K562 (cell line): ENCODE measurements around the gene HSPA4L. TPM values are rescaled to one million over a fixed set of nuclear protein-coding genes. Genes with fewer than 3 reads are reported as not detected.

Experiments
- ATAC-seq: fragments of 200-7000 bp; cut with Tn5 transposase; 3 replicates; pipeline ENCODE4 v1.9.1; 2020; ENCODE audit warnings: moderate library complexity
- BruUV-seq: library from RNA; stranded (reverse); fragments of 400-500 nt; replicated peaks from 2 replicates; lab custom pipeline; 2021; lab: Mats Ljungman, UMichigan
- CTCF ChIA-PET: fragments of 300-600 bp; formaldehyde crosslinking; extraction: SDS; loops from one replicate; lab custom pipeline; 2021; ENCODE audit warnings: low intra/inter-chr PET ratio; lab: Yijun Ruan, JAX
- POLR2A ChIA-PET: fragments of 300-600, 350-650 bp; sonication (Branson Sonifier 250); formaldehyde crosslinking; extraction: SDS; loops from one replicate; lab custom pipeline; 2021; ENCODE audit warnings: antibody characterized with exemption, inconsistent platforms; lab: Yijun Ruan, JAX
- DNase-seq, 4 experiments: peaks; one replicate each; pipeline versions ENCODE4 v3.0.0 to v3.0.0-alpha.2; 2011 to 2018; ENCODE audit warnings: low spot score in 3 of 4, mixed read lengths in 3 of 4; ENCODE audit errors: extremely low read depth in 1 of 4
- FAIRE-seq: peaks from 2 replicates; lab custom pipeline; 2011; peaks lifted over from hg19 to GRCh38; lab: Jason Lieb, UNC
- H2AFZ ChIP-seq: 2 replicates; pipeline ENCODE4 v1.6.0; 2011; ENCODE audit warnings: low read depth, low read length, control low read depth, inconsistent platforms
- H3K27ac ChIP-seq: fragments of 200-600 bp; 3 replicates; pipeline ENCODE4 v1.8.0; 2011; ENCODE audit warnings: low read depth, mild to moderate bottlenecking, control low read depth, inconsistent platforms, low read length, moderate library complexity, mixed read lengths; ENCODE audit errors: extremely low read depth
- H3K27me3 ChIP-seq, 2 experiments: fragments of 300-600 bp in 1 of 2; 2 replicates in 1 of 2; 3 replicates in 1 of 2; pipeline versions ENCODE4 v1.6.0 to v1.8.0; 2011; ENCODE audit warnings: inconsistent platforms in 2 of 2, low read length in 2 of 2, mild to moderate bottlenecking in 1 of 2, mixed read lengths in 1 of 2, moderate library complexity in 1 of 2; ENCODE audit not compliant: control insufficient read depth in 2 of 2, insufficient read depth in 2 of 2
- H3K36me3 ChIP-seq: fragments of 300-600 bp; 3 replicates; pipeline ENCODE4 v1.8.0; 2011; ENCODE audit warnings: mild to moderate bottlenecking, low read length, inconsistent platforms; ENCODE audit not compliant: control insufficient read depth, insufficient read depth
- H3K4me1 ChIP-seq, 2 experiments: fragments of 200-600 bp in 1 of 2; replicated peaks in 1 of 2; 2 replicates in 1 of 2; 3 replicates in 1 of 2; pipeline versions ENCODE4 v1.5.1 to v1.8.0; 2011; ENCODE audit warnings: inconsistent platforms in 2 of 2, low read length in 2 of 2, mild to moderate bottlenecking in 1 of 2, mixed read lengths in 1 of 2, moderate library complexity in 1 of 2; ENCODE audit not compliant: control insufficient read depth in 2 of 2, insufficient read depth in 2 of 2
- H3K4me2 ChIP-seq: 2 replicates; pipeline ENCODE4 v1.6.1; 2011; ENCODE audit warnings: low read length, control low read depth, inconsistent platforms, mixed read lengths; ENCODE audit not compliant: insufficient read depth
- H3K4me3 ChIP-seq: fragments of 200-600 bp; sonication (generic), shearing (Covaris generic); 2 replicates; pipeline ENCODE4 v1.5.1; 2016; ENCODE audit warnings: control low read depth, inconsistent platforms
- H3K79me2 ChIP-seq: fragments of 200-600 bp; 3 replicates; pipeline ENCODE4 v1.8.0; 2011; ENCODE audit warnings: low read length, inconsistent platforms; ENCODE audit not compliant: control insufficient read depth, insufficient read depth
- H3K9ac ChIP-seq, 2 experiments: 2 replicates each; pipeline versions ENCODE4 v1.6.0 to v1.6.1; 2011; ENCODE audit warnings: low read depth in 2 of 2, low read length in 2 of 2, control low read depth in 1 of 2, inconsistent platforms in 1 of 2, mild to moderate bottlenecking in 1 of 2, mixed read lengths in 1 of 2; ENCODE audit not compliant: insufficient read depth in 1 of 2
- H3K9me1 ChIP-seq: one replicate; pipeline ENCODE4 v1.6.0; 2011; ENCODE audit warnings: inconsistent platforms, mild to moderate bottlenecking, low read length, moderate library complexity; ENCODE audit not compliant: control insufficient read depth, insufficient read depth
- H3K9me3 ChIP-seq: replicated peaks from 2 replicates; pipeline ENCODE4 v1.5.1; 2011; ENCODE audit warnings: low read depth, low read length, inconsistent platforms; ENCODE audit not compliant: control insufficient read depth, insufficient read depth
- H4K20me1 ChIP-seq: replicated peaks from 2 replicates; pipeline ENCODE4 v1.6.1; 2011; ENCODE audit warnings: low read length, inconsistent platforms, mixed read lengths; ENCODE audit not compliant: control insufficient read depth, insufficient read depth
- ARNT ChIP-seq, 2 experiments: fragments of 450-650 bp; IDR thresholded peaks; 2 replicates each; pipeline ENCODE4 v1.6.1; 2016; ENCODE audit warnings: mild to moderate bottlenecking in 1 of 2
- CHD2 ChIP-seq: IDR thresholded peaks from 2 replicates; pipeline ENCODE4 v1.6.1; 2011; ENCODE audit warnings: low read depth, low read length
- CXXC5 ChIP-seq: fragments of 250-450 bp; sonication (Bioruptor Pico); IDR thresholded peaks from 2 replicates; pipeline ENCODE4 v1.8.0; 2022; ENCODE audit warnings: inconsistent platforms, mild to moderate bottlenecking, moderate library complexity
- DPF2 ChIP-seq: fragments of 450-650 bp; IDR thresholded peaks from 2 replicates; pipeline ENCODE4 v1.6.1; 2016
- EGR1 ChIP-seq: fragments of 450-650 bp; conservative IDR thresholded peaks from 2 replicates; pipeline ENCODE4 v1.6.1; 2017; ENCODE audit warnings: mild to moderate bottlenecking
- FOXM1 ChIP-seq, 2 experiments: fragments of 450-650 bp in 1 of 2; sonication (generic) in 1 of 2; formaldehyde crosslinking in 1 of 2; IDR thresholded peaks; 2 replicates each; pipeline versions ENCODE4 v1.6.1 to v1.9.0; 2017 to 2022; ENCODE audit warnings: low read depth in 2 of 2, mild to moderate bottlenecking in 2 of 2, missing genetic modification reagents in 1 of 2, moderate library complexity in 1 of 2
- GTF2A2 ChIP-seq: IDR thresholded peaks from 2 replicates; pipeline ENCODE4 v1.6.1; 2016; ENCODE audit warnings: mild to moderate bottlenecking, missing genetic modification characterization, missing compliant biosample characterization
- HCFC1 ChIP-seq: IDR thresholded peaks from 2 replicates; pipeline ENCODE4 v1.6.1; 2012; ENCODE audit warnings: low read depth, low read length, improper control_type of control experiment
- HDAC1 ChIP-seq, 2 experiments: fragments of 450-650 bp; IDR thresholded peaks; 2 replicates each; pipeline ENCODE4 v1.6.1; 2016 to 2017; ENCODE audit warnings: inconsistent platforms in 1 of 2, mild to moderate bottlenecking in 1 of 2, moderate library complexity in 1 of 2
- HDAC2 ChIP-seq: fragments of 450-650 bp; IDR thresholded peaks from 2 replicates; pipeline ENCODE4 v1.6.1; 2016; ENCODE audit warnings: mild to moderate bottlenecking
- HDAC3 ChIP-seq: fragments of 450-650 bp; IDR thresholded peaks from 2 replicates; pipeline ENCODE4 v1.6.1; 2018; ENCODE audit warnings: borderline replicate concordance, mild to moderate bottlenecking, moderate library complexity; ENCODE audit not compliant: partially characterized antibody
- ILK ChIP-seq: fragments of 450-650 bp; IDR thresholded peaks from 2 replicates; pipeline ENCODE4 v1.6.1; 2016; ENCODE audit warnings: missing genetic modification characterization, low read depth, mild to moderate bottlenecking, missing compliant biosample characterization, moderate library complexity, borderline replicate concordance
- LEF1 ChIP-seq: fragments of 450-650 bp; IDR thresholded peaks from 2 replicates; pipeline ENCODE4 v1.6.1; 2016; ENCODE audit warnings: mild to moderate bottlenecking
- MTA2 ChIP-seq: fragments of 450-650 bp; IDR thresholded peaks from 2 replicates; pipeline ENCODE4 v1.6.1; 2016; ENCODE audit warnings: low read depth
- NR2F6 ChIP-seq: fragments of 450-650 bp; formaldehyde crosslinking; IDR thresholded peaks from 2 replicates; pipeline ENCODE4 v1.4.0; 2020; ENCODE audit warnings: mild to moderate bottlenecking
- NR4A1 ChIP-seq, 2 experiments: fragments of 250-450 bp in 1 of 2; fragments of 450-650 bp in 1 of 2; sonication (Bioruptor Pico) in 1 of 2; IDR thresholded peaks; 2 replicates each; pipeline versions ENCODE4 v1.4.0 to v1.6.1; 2016 to 2020; ENCODE audit warnings: mild to moderate bottlenecking in 2 of 2, missing compliant biosample characterization in 1 of 2, missing genetic modification characterization in 1 of 2, moderate library complexity in 1 of 2
- RBM25 ChIP-seq: fragments of 200-400 bp; formaldehyde crosslinking; IDR thresholded peaks from 2 replicates; pipeline ENCODE4 v1.6.1; 2018; ENCODE audit warnings: low read length, low read depth, moderate library complexity; ENCODE audit not compliant: severe bottlenecking
- RCOR1 ChIP-seq, 2 experiments: IDR thresholded peaks; 2 replicates each; pipeline ENCODE4 v1.6.1; 2012; ENCODE audit warnings: low read depth in 2 of 2, low read length in 2 of 2, borderline replicate concordance in 1 of 2, improper control_type of control experiment in 1 of 2
- SAFB2 ChIP-seq: fragments of 200-400 bp; formaldehyde crosslinking; IDR thresholded peaks from 2 replicates; pipeline ENCODE4 v1.6.1; 2018; ENCODE audit warnings: borderline replicate concordance, low read length, low read depth, moderate library complexity; ENCODE audit not compliant: severe bottlenecking
- SMAD4 ChIP-seq: fragments of 250-450 bp; sonication (Bioruptor Pico); conservative IDR thresholded peaks from 2 replicates; pipeline ENCODE4 v1.8.0; 2021; ENCODE audit warnings: inconsistent platforms, mild to moderate bottlenecking, moderate library complexity
- SMARCE1 ChIP-seq: fragments of 450-650 bp; IDR thresholded peaks from 2 replicates; pipeline ENCODE4 v1.7.1; 2016; ENCODE audit warnings: mild to moderate bottlenecking
- TCF3 ChIP-seq: sonication (generic); formaldehyde crosslinking; IDR thresholded peaks from 2 replicates; pipeline ENCODE4 v1.4.0; 2020; ENCODE audit warnings: mild to moderate bottlenecking, missing genetic modification reagents
- TOE1 ChIP-seq, 2 experiments: fragments of 450-650 bp in 1 of 2; sonication (generic) in 1 of 2; formaldehyde crosslinking in 1 of 2; IDR thresholded peaks; 2 replicates each; pipeline versions ENCODE4 v1.7.1 to v1.8.0; 2016 to 2022; ENCODE audit warnings: borderline replicate concordance in 2 of 2, mild to moderate bottlenecking in 2 of 2, antibody characterized with exemption in 1 of 2, inconsistent platforms in 1 of 2, low read depth in 1 of 2, missing genetic modification reagents in 1 of 2, moderate library complexity in 1 of 2
- TRIM24 ChIP-seq, 2 experiments: fragments of 450-650 bp; IDR thresholded peaks; 2 replicates each; pipeline ENCODE4 v1.6.1; 2016
- U2AF1 ChIP-seq: fragments of 200-400 bp; formaldehyde crosslinking; optimal IDR thresholded peaks from 2 replicates; pipeline ENCODE3; 2017; ENCODE audit warnings: mild to moderate bottlenecking, low read depth, low read length, moderate library complexity
- ZNF384 ChIP-seq: IDR thresholded peaks from 2 replicates; pipeline ENCODE4 v1.6.1; 2012; ENCODE audit warnings: low read depth, low read length, improper control_type of control experiment
- WGBS: fragments of 100-300 bp; shearing (Covaris generic); methylation state at CpG from one replicate; pipeline ENCODE4 v1.1.6; 2016; ENCODE audit warnings: low coverage, mixed read lengths; ENCODE audit not compliant: insufficient coverage; ENCODE audit errors: missing lambda C conversion rate; 5-methylcytosine and 5-hydroxymethylcytosine counted together
- in situ Hi-C: fragments of 300-500 bp; cut with MboI; formaldehyde crosslinking; loops from 4 replicates; pipeline ENCODE4 v1.15.0; 2018; ENCODE audit warnings: inconsistent platforms, mixed read lengths
- intact Hi-C: fragments of 100-400 bp; cut with micrococcal nuclease; formaldehyde crosslinking; loops from 2 replicates; pipeline ENCODE4 v1.14.2; 2022
- polyA plus RNA-seq, 8 experiments: library from polyadenylated mRNA; depleted of rRNA in 4 of 8; stranded (reverse) in 5 of 8; unstranded in 3 of 8; fragments of >200 nt; fragmentation: Nextera tagmentation in 2 of 8; fragmentation: Illumina TruSeq in 1 of 8; extraction: Ambion mirVana in 2 of 8; extraction: Trizol in 1 of 8; gene quantifications; 2 replicates each; pipeline versions ENCODE4 v1.2.1 to v1.2.3, GENCODE V29; 2011 to 2014; ENCODE audit warnings: inconsistent platforms in 1 of 8, missing spikeins in 1 of 8
- total RNA-seq, 7 experiments: library from RNA; depleted of rRNA in 6 of 7; stranded (reverse); fragments of >200 nt in 6 of 7; fragmentation: Illumina TruSeq in 2 of 7; extraction: Trizol in 2 of 7; gene quantifications; 2 replicates each; pipeline versions ENCODE4 v1.2.1 to v1.2.3, GENCODE V29; 2011 to 2021; ENCODE audit warnings: low replicate concordance in 1 of 7

HSPA4L gene
- total and polyA plus RNA-seq, 9 of the 15 experiments (the other 6 are each of a cell fraction or from before 2014, with no cell fraction given), result 12.3 to 37.0 (median 21.7) TPM

DNA sequence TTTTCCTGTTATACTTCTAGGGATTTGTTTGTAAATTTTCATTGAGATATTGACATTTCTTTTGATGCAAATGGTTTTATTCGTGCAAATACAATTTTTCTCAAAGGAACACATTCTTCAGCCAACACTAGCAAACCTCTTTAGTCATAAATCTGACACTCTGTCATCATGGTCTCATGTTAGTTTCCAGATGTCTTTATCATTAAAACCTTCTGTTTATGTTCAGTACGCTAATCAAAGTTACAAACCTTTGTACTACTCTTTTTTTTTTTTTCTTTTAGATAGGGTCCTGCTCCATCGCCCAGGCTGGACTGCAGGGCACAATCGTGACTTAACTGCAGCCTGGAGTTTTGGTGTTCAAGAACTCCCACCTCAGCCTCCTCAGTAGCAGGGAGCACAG is 44.8 kb upstream of the HSPA4L start:
- DNase-seq (peak in 3 of 4 experiments; percentile 11 to 40 (median 27)), FAIRE-seq (no peak), ATAC-seq (peak; percentile 70)
- H2AFZ ChIP-seq, result no peak overlapping the region
- H3K79me2 ChIP-seq, result no peaks in the 10 kb centered on the region
- no peaks in the 10 kb centered on the region; a peak in 2 of 5 replicates for H3K4me1 ChIP-seq
- no peak overlapping the region for H3K4me2 ChIP-seq
- in situ Hi-C loops (no loop called here), intact Hi-C loops (loop anchor here (10.0 kb wide), 1 partner anchor 318 kb away; no protein-coding TSS in a partner anchor)
- CTCF ChIA-PET, result interaction anchor here (0.7 kb wide), 1 partner anchor 222 kb away, joined by 3 read pairs; no protein-coding TSS in a partner anchor
- WGBS, result 1% methylated on average over 4 of the region's 4 CpGs
- no peaks in the 10 kb centered on the region for H3K27me3 ChIP-seq
- POLR2A ChIA-PET, result interaction anchor here (0.6 kb wide), 1 partner anchor 206 kb away, joined by 4 read pairs; no protein-coding TSS in a partner anchor
- no peak overlapping the region for H3K27ac ChIP-seq
- H3K9me1 ChIP-seq, result no peaks in the 10 kb centered on the region
- BruUV-seq, result no TSS peak
- no peaks in the 10 kb centered on the region for H4K20me1 ChIP-seq
- H3K36me3 ChIP-seq, result no peaks in the 10 kb centered on the region
- no peaks in the 10 kb centered on the region for H3K9me3 ChIP-seq
- no peak overlapping the region for H3K4me3 ChIP-seq
- H3K9ac ChIP-seq, result no peak overlapping the region
- peak; percentile 83 for TF ChIP-seq ZNF384
- peak; percentile 59; the same call in 1 of the 2 replicates for TF ChIP-seq CXXC5 (CRISPR knock-in tag)
- no peak for TF ChIP-seq ILK (tag)
- TF ChIP-seq DPF2, result peak; percentile 74
- peak; percentile 61 for TF ChIP-seq SMAD4 (CRISPR knock-in tag)
- 0 out of 2 replicates have a peak, but pooled peaks have one; percentile 27 for TF ChIP-seq LEF1
- TF ChIP-seq EGR1, result no peak
- no peak for TF ChIP-seq TOE1 (IDR thresholded peaks at IDR 0.05; ENCODE audit: borderline replicate concordance)
- TF ChIP-seq TOE1 (CRISPR knock-in tag; IDR thresholded peaks at IDR 0.05; ENCODE audit: borderline replicate concordance, low read depth), result no peak
- TF ChIP-seq NR2F6 (CRISPR knock-in tag), result no peak
- TF ChIP-seq HDAC2, result peak; percentile 79; the same call in 1 of the 2 replicates
- TF ChIP-seq NR4A1 (CRISPR knock-in tag; IDR thresholded peaks at IDR 0.05), result no peak
- TF ChIP-seq NR4A1 (tag; IDR thresholded peaks at IDR 0.05), result no peak
- no peak for TF ChIP-seq U2AF1
- peak; percentile 76 for TF ChIP-seq MTA2
- peak; percentile 37; the same call in 1 of the 2 replicates for TF ChIP-seq FOXM1 (IDR thresholded peaks at IDR 0.05; ENCODE audit: low read depth)
- no peak for TF ChIP-seq FOXM1 (CRISPR knock-in tag; IDR thresholded peaks at IDR 0.05; ENCODE audit: low read depth)
- TF ChIP-seq HCFC1, result no peak
- TF ChIP-seq RBM25, result no peak
- no peak for TF ChIP-seq SAFB2
- no peak for TF ChIP-seq CHD2
- TF ChIP-seq ARNT (IDR thresholded peaks at IDR 0.05), result 0 out of 4 replicates have a peak, but pooled peaks of 1 of the 2 experiments have one; percentile 28
- TF ChIP-seq TCF3 (CRISPR knock-in tag), result peak; percentile 82
- peak in 1 of 2 experiments; percentile 81; a peak in 2 of 4 replicates for TF ChIP-seq HDAC1 (IDR thresholded peaks at IDR 0.05)
- TF ChIP-seq TRIM24 (IDR thresholded peaks at IDR 0.05), result peak; percentile 46 to 70; a peak in 2 of 4 replicates
- peak in 1 of 2 experiments; percentile 80; a peak in 2 of 4 replicates for TF ChIP-seq RCOR1 (IDR thresholded peaks at IDR 0.05; ENCODE audit: borderline replicate concordance in 1 of 2, low read depth in 2 of 2, low read length in 2 of 2)
- peak; percentile 56; the same call in 1 of the 2 replicates for TF ChIP-seq SMARCE1
- TF ChIP-seq GTF2A2, result no peak
- peak; percentile 54 for TF ChIP-seq HDAC3
